A172 (cell line): ENCODE measurements around the gene FGFBP1. TPM values are rescaled to one million over a fixed set of nuclear protein-coding genes. Genes with fewer than 3 reads are reported as not detected.

Source experiments
- DNase-seq: peaks from one replicate; pipeline ENCODE4 v3.0.0-alpha.2; 2015; ENCODE audit warnings: low spot score
- total RNA-seq: library from RNA; depleted of rRNA; stranded (reverse); fragments of >200 nt; shearing (Covaris generic); gene quantifications from 2 replicates; pipeline ENCODE4 v1.2.3, GENCODE V29; 2014; rRNA removed

Gene FGFBP1
- 0.31 TPM in 1 of 2 replicates, not detected in the other for total RNA-seq

DNA sequence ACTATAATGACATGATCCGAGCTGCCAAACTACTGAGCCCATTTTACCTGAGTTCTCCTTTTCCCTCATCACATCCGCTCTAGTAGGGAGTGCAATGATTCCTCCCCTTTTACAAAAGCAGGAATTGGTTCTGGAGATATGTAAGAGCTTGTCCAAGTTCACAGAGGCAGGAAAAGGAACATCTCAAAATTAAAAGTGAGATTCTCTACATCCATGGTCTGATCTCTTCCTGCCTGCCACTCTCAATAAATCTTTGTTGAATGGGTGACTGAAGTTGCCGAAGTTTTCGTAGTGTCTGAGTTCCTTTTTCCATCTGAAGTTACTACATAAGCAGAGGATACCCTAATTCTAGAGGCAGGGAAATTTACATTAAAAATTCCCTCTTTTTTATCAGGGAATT, at the start of gene FGFBP1:
FGFBP1 (minus strand) TSS at position 101 of the 400 bp plus-strand sequence. CDS start 2,108 bp downstream, outside the sequence.
- no peak for DNase-seq

DNA sequence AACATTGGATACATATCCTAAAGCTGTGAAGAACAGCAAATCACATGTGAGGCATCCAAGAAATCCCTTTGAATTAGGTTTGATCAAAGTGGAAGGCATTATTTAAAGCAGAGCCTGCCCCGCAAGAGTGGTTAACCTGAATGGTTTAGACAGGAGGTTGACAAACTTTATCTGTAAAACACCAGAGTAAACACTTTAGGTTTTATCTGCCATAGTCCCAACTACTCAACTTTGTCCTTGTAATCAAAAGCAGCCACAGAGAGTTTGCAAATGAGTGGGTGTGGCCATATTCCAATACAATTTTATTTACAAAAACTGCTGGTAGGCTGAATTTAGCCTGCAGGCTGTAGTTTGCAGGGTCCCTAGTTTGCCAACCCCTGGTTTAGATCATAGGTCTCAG, 49.7 kb upstream of the FGFBP1 start:
- no peak for DNase-seq

DNA sequence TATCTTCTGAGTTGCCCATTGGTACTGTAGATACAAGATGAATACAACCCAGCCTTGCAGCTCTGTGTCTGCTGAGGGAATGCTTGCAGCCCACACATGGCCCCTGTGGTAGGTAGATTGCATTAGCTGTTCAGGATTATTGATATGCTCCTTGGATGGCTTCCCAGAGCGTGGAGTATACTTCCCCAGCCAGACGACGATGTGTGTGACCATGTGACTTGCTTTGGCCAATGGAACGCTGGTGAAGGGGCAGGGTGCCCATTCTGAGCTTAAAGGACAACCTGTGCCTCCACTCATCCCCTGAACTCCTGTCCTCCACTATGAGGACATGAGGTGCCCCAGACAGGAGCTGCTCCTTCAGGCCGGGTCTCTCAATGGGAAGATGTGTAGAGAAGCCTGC, 48.4 kb upstream of the FGFBP1 start:
- no peak for DNase-seq

DNA sequence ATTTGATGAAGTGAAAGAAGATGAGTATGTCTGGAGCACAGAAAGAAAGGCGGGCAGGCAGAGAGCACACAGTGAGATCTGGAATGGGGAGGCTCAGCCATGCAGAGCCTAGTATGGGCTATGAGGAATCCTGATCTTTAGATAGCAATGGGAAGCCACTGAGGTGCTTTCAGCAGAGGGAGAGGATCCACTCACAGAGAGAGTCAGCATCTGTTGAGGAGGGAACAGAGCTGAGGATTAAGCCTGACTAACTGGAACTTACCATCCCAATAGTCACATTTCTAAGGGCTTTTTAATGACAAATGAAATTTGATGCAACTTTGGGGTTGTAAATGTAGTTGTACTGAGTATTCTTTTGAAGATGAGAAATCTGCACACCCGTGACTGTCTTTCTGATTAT, 45.1 kb upstream of the FGFBP1 start:
- DNase-seq, result no peak

GRCh38 chr4:15982842-15983524, 44.4 kb upstream of the FGFBP1 start:
- peak; percentile 28 for DNase-seq

DNA sequence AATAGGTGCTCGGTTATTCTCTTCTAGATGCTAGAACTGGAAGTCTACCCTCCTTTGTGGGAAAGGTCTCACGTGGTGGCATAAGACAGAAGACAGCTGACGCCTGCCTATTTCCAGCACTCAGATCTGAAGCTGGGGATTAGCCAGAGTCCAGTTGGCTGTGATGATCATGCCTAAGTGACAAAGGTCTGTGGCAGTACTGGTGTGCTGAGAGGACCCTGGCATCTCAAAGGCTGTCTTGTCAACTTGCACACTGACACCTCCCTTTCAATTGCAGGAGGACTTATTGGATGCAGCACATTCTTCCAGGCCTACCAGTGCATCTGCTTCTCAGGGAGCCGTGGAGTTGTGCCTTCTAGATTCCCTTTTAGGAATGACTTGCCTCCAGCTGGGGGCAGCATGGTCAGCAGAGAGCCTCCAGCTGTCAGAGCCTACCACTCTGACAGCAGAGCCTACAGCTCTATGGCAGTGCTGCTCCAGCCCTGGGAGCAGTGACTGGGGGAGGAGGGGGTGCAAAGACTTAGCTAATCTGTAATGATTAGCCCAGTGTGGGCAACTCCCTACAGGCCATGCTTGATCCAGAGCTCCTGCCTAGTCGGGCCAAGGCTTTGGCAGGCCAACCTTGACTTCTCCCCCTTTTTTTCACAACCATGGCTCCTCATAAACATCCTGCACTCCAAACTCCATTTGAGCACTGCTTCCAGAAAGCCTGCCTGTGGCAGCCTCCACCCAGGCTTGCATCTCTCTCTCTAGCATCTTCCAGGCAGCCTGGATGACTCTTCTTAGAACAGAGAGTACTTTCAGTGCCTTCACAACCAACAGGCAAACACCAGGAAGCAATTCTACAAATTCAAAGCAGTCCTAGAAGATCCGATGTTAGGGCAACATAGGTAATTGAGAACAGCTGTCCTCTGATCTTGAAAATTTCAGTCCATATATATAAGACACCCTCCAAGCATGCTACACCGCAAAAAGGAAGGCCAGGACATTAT, 38.2 kb upstream of the FGFBP1 start:
- DNase-seq, result no peak

GRCh38 chr4:15971068-15971801, 32.7 kb upstream of the FGFBP1 start:
- no peak for DNase-seq

GRCh38 chr4:15968551-15969300, 30.2 kb upstream of the FGFBP1 start:
- DNase-seq, result no peak

- DNase-seq, result no peak
Observed at GRCh38 chr4:15965325-15965724, 26.8 kb upstream of the FGFBP1 start.

DNA sequence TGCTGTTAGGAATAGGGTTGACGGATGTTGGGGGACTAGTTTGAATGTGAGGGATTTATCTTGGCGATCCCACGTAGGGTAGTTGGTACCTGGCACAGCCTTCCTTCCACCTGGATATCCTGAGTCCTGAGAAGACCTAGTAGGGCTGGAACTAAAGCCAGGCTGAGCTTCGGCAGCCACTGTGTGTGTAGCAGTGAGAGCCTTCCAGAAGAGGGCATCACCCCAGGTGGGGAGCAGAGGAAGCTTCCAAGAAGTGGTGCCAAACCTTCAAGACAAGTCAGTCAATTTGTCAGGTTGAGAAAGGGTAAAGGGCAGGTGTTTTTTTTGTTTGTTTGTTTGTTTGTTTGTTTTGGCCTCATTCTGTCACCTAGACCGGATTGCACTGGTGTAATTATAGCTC, 25.6 kb upstream of the FGFBP1 start:
- DNase-seq, result no peak

- no peak for DNase-seq
Observed at GRCh38 chr4:15963576-15963975, 25.0 kb upstream of the FGFBP1 start.

- DNase-seq, result peak; percentile 29
Observed at GRCh38 chr4:15963001-15963451, 24.5 kb upstream of the FGFBP1 start, which contains the start of gene FGFBP2. Gene FGFBP2 (minus strand): TSS chr4:15963175. CDS start chr4:15963129, 46 bp downstream.

- no peak for DNase-seq
Observed at GRCh38 chr4:15961781-15962510, 23.4 kb upstream of the FGFBP1 start.

DNA sequence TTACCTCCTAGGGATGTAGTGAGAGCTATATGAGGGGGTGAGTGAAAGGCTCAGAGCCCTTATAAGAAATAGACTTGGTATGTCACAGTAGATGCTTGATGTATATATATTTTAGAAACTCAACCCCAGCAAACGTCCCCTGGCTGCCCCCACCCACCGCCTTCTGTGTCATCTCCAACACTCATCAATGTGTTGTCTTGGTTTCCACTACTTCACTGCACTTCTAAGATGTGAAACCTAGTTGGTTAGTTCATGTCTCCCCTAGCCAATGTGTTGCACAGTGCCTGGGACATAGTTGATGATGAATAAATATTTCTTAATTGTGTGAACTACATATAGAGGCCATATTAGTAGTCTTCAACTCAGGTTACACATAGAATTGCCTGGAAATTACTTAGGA, 20.0 kb upstream of the FGFBP1 start:
- no peak for DNase-seq

- peak; percentile 64 for DNase-seq
Observed at GRCh38 chr4:15956179-15956850, 17.8 kb upstream of the FGFBP1 start.

- peak; percentile 30 for DNase-seq
Observed at GRCh38 chr4:15955670-15956069, 17.1 kb upstream of the FGFBP1 start.

GRCh38 chr4:15953625-15954024, 15.1 kb upstream of the FGFBP1 start:
- no peak for DNase-seq

GRCh38 chr4:15951781-15952180, 13.2 kb upstream of the FGFBP1 start:
- no peak for DNase-seq

- no peak for DNase-seq
Observed at GRCh38 chr4:15948826-15949225, 10.3 kb upstream of the FGFBP1 start.

- DNase-seq, result no peak
Observed at GRCh38 chr4:15947684-15948083, 9.1 kb upstream of the FGFBP1 start.
